GM10266 (cell line): ENCODE data around the gene CXCL3.

ENCODE experiments used
- DNase-seq: peaks from one replicate; pipeline ENCODE4 v3.0.0; 2012; ENCODE audit errors: extremely low spot score
- CTCF ChIP-seq: IDR thresholded peaks from 2 replicates; pipeline ENCODE4 v1.5.1; 2012; ENCODE audit warnings: mild to moderate bottlenecking, low read depth; ENCODE audit not compliant: control insufficient read depth, insufficient read depth; ENCODE audit errors: missing control alignments

CXCL3 gene

GRCh38 chr4:74073358-74073757 lies 34.9 kb upstream of the CXCL3 start:
- DNase-seq: no peak

GRCh38 chr4:74072739-74073138 lies 34.2 kb upstream of the CXCL3 start:
- DNase-seq: no peak
- no peak for TF ChIP-seq CTCF

More at GRCh38 chr4:74073358-74073757, 34.9 kb upstream of the CXCL3 start:
- TF ChIP-seq CTCF: no peak

- no peak for DNase-seq
- TF ChIP-seq CTCF: no peak
Observed at GRCh38 chr4:74067586-74067985, 29.1 kb upstream of the CXCL3 start.

GRCh38 chr4:74066232-74066631 lies 27.7 kb upstream of the CXCL3 start:
- DNase-seq: no peak
- TF ChIP-seq CTCF: no peak

GRCh38 chr4:74065115-74065642 lies 26.7 kb upstream of the CXCL3 start:
- no peak for DNase-seq
- no peak for TF ChIP-seq CTCF

- no peak for DNase-seq
- no peak for TF ChIP-seq CTCF
Observed at GRCh38 chr4:74063859-74064258, 25.4 kb upstream of the CXCL3 start.

GRCh38 chr4:74062953-74063352 lies 24.5 kb upstream of the CXCL3 start:
- TF ChIP-seq CTCF: no peak
- no peak for DNase-seq
